GM19025 (cell line): ENCODE data around the gene RTN4RL1.

Source experiments
- ATAC-seq: cut with Tn5 transposase; IDR thresholded peaks from one replicate; pipeline ENCODE4 v1.9.1; 2021; ENCODE audit warnings: mild to moderate bottlenecking, low read depth, moderate library complexity; ENCODE audit not compliant: unreplicated experiment

The RTN4RL1 gene

DNA sequence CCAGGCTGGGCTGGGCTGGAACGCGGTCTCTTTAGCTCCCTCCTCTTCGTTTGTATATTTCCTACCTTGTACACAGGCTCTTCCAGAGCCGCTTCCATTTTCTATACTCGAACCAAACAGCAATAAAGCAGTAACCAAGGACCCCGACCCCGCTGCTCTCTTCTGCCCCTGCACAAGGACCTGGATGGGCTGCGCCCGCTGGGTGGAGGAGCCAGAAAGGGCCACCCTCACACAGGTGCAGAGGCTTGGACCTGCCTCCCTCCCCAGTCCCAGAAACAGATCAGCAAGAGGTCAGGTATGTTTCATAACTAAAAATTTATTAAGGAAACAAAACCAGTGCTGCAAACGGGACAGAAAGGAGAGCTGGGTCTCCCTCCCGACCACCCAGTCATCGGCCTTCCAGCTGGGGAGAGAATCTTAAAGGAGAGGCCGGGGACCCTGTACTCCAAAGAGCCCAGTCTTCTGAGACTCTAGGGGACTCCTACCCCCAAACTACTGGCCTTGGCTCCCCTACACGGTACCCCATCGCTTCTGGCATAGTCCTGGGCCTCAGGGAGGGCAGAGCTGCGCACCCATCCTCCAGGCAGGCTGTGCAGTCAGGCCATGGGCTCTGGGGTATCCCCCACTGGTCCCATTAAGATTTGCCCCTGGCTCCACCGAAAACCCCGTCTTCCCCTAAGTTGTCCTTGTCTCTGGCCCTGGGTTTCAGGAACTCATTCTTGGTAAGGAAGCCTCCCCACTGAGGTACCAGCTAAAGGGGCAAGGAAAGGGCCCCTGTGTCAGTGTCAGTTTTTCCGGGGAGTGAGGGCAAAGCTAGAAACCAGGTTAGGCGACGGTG, 34.6 kb upstream of the RTN4RL1 start:
- no peak for ATAC-seq

DNA sequence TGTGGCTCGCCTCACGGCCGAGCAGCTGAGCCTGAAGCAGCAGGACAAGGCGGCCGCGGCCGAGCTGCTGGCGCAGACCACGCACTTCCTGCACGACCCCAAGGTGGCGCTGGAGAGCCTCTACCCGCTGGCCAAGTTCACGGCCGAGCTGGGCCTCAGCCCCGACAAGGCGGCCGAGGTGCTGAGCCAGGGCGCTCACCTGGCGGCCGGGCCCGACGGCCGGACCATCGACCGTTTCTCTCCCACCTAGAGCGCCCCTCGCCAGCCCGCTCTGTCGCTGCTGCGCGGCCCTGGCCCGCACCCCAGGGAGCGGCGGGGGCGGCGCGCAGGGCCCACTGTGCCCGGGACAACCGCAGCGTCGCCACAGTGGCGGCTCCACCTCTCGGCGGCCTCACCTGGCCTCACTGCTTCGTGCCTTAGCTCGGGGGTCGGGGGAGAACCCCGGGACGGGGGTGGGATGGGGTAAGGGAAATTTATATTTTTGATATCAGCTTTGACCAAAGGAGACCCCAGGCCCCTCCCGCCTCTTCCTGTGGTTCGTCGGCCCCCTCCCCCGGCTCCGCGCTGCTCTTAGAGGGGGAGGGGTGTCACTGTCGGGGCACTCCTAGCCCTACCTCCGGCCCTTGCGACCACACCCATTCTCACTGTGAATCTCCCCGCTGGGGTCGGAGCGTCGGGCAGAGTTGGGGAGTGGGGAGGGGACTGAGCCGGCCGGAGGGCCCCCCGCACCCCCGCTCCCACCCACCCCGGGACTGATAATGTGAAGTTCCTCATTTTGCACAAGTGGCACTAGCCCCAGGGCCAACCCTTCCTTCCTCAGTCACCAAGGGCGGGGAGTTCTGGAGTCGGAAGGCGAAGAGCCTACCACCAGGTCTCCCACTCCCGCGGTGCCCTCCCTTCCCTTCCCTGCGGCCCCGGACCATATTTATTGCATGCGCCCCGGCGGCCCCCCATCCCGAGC, 33.7 kb upstream of the RTN4RL1 start:
- no peak for ATAC-seq

DNA sequence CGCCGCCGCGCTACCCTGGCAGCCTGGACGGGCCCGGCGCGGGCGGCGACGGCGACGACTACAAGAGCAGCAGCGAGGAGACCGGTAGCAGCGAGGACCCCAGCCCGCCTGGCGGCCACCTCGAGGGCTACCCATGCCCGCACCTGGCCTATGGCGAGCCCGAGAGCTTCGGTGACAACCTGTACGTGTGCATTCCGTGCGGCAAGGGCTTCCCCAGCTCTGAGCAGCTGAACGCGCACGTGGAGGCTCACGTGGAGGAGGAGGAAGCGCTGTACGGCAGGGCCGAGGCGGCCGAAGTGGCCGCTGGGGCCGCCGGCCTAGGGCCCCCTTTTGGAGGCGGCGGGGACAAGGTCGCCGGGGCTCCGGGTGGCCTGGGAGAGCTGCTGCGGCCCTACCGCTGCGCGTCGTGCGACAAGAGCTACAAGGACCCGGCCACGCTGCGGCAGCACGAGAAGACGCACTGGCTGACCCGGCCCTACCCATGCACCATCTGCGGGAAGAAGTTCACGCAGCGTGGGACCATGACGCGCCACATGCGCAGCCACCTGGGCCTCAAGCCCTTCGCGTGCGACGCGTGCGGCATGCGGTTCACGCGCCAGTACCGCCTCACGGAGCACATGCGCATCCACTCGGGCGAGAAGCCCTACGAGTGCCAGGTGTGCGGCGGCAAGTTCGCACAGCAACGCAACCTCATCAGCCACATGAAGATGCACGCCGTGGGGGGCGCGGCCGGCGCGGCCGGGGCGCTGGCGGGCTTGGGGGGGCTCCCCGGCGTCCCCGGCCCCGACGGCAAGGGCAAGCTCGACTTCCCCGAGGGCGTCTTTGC, 32.8 kb upstream of the RTN4RL1 start:
- no peak for ATAC-seq

DNA sequence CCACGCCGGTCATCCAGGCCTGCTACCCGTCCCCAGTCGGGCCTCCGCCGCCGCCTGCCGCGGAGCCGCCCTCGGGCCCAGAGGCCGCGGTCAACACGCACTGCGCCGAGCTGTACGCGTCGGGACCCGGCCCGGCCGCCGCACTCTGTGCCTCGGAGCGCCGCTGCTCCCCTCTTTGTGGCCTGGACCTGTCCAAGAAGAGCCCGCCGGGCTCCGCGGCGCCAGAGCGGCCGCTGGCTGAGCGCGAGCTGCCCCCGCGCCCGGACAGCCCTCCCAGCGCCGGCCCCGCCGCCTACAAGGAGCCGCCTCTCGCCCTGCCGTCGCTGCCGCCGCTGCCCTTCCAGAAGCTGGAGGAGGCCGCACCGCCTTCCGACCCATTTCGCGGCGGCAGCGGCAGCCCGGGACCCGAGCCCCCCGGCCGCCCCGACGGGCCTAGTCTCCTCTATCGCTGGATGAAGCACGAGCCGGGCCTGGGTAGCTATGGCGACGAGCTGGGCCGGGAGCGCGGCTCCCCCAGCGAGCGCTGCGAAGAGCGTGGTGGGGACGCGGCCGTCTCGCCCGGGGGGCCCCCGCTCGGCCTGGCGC, 32.1 kb upstream of the RTN4RL1 start:
- ATAC-seq = no peak

DNA sequence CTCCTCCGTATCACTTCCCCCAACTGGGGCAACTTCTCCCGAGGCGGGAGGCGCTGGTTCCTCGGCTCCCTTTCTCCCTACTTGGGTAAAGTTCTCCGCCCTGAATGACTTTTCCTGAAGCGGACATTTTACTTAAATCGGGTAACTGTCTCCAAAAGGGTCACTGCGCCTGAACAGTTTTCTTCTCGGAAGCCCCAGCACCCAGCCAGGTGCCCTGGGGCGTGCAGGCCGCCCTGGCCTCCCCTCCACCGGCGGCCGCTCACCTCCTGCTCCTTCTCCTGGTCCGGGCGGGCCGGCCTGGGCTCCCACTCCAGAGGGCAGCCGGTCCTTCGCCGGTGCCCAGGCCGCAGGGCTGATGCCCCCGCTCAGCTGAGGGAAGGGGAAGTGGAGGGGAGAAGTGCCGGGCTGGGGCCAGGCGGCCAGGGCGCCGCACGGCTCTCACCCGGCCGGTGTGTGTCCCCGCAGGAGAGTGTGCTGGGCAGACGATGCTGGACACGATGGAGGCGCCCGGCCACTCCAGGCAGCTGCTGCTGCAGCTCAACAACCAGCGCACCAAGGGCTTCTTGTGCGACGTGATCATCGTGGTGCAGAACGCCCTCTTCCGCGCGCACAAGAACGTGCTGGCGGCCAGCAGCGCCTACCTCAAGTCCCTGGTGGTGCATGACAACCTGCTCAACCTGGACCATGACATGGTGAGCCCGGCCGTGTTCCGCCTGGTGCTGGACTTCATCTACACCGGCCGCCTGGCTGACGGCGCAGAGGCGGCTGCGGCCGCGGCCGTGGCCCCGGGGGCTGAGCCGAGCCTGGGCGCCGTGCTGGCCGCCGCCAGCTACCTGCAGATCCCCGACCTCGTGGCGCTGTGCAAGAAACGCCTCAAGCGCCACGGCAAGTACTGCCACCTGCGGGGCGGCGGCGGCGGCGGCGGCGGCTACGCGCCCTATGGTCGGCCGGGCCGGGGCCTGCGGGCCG, 31.4 kb upstream of the RTN4RL1 start:
- ATAC-seq = no peak

DNA sequence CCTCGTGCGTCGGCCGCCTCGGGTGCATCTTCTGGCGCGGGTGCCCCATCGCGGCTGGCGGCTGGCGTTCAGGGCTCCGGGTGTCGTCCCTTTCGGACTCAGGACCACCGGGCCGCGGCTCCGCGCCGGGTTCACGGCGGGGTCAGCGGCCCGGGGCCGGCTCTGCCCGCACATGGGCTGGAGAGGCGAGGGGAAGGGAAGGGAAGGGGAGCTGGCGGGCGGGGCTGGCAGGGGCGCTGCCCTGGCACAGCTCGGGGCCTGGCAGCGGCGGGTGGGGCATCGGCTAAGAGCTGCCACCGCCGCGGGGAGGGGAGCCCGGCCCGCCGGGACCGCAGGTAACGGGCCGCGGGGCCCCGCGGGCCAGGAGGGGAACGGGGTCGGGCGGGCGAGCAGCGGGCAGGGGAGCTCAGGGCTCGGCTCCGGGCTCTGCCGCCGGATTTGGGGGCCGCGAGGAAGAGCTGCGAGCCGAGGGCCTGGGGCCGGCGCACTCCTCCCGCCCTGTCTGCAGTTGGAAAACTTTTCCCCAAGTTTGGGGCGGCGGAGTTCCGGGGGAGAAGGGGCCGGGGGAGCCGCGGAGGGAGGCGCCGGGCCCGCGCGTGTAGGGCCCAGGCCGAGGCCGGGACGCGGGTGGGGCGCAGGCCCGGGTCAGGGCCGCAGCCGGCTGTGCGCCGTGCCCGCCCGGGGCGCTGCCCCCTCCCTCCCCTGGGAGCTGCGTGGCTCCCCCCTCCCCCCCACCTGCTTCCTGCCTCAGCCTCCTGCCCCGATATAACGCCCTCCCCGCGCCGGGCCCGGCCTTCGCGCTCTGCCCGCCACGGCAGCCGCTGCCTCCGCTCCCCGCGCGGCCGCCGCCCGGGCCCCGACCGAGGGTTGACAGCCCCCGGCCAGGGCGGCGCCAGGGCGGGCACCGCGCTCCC, 30.4 kb upstream of the RTN4RL1 start:
- no peak for ATAC-seq

DNA sequence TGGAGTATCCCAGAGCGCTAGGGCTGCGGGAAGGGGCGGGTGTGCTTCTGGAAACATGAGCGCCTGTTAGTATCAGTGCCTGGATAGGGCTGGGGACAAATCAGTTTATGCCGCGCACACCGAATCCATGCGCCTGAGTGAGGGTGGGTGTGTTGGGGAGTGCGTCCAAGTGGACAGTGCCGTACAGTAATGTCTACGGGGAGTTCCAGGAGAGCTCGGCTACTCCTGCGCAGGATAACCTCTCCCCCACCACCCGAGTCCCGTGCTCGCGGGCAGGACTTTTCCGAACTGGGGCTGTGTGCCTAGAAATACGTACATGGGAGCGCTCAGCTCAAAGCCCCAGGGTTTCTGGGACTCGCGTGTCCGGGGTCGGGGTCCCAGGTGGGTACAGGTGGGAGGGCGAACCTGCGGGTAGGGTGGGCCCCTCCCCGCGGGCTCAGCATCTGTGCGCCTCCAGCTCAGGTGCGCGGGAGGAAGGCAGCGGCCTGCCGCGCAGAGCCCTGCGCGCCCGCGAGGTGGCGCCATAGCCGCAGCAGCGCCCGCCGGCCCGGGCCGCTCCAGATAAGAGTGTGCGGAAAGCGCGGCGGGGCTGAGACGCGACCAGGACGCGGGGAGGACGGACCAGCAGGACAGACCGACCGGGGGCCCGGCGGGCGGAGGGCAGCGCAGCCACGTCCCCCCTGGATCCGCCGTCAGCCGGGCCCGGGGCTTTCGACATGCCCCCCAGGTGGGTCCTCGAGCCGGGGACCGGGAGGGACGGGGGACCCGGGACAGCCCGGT, 29.6 kb upstream of the RTN4RL1 start, which contains the start of gene HIC1:
Gene HIC1 (plus strand): TSS at position 592 of the 780 bp plus-strand sequence. CDS start 1,588 bp downstream, outside the sequence.
- ATAC-seq = no peak

DNA sequence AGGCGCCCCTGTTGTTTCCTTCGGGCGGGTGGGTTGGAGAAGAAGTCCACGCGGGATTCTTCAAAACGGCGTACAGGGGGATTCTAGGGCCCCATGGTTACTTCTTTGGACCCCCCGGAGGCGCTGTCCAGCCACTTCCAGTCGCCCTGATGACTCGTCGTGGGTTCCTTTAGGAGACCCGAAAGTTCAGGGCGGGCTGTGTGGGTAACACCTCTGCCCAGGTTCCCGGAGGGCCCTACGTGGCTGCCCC, 29.1 kb upstream of the RTN4RL1 start:
- ATAC-seq = no peak

DNA sequence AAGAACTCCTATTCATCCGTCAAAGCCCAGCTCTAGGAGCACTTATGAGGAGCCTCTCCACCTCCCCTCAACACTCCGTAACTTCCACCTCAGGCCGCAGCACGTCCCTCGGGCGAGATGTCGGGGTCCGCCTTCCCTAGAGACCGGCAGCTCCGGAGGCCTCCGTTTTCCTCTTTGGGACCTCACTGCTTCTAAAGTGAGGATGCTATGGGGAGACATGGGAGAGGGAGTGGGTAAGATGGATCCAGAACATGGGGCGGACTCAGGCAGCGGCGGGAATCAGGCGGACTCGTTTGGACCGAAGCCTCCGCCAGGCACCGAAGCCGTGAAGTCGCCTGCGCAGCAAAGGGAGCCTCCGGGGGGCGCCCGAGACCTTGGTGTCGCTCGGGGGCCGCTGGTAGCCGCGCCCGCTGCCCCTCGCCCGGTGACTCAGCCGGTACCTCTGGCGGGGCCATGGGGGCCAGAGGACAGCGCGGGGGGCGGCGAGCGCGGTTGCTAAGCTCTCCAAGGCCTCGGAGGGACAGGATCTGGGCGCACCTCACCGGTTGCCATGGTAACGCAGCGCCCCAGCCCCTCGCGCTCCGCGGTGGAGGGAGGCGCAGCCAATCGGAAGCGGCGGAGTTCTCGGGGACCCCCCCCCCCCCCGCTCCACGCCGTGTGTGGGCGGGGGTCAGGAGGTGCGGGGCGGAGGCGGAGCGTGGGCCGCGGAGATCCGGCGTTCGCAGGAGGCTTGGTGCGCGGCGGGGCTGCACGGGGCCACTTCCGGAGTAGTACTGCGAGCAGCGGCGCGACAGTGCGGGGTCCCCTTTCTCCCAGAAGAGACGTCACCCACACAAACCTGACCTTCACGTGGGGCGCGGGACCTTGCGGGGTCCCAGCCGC, 28.5 kb upstream of the RTN4RL1 start:
- no peak for ATAC-seq

DNA sequence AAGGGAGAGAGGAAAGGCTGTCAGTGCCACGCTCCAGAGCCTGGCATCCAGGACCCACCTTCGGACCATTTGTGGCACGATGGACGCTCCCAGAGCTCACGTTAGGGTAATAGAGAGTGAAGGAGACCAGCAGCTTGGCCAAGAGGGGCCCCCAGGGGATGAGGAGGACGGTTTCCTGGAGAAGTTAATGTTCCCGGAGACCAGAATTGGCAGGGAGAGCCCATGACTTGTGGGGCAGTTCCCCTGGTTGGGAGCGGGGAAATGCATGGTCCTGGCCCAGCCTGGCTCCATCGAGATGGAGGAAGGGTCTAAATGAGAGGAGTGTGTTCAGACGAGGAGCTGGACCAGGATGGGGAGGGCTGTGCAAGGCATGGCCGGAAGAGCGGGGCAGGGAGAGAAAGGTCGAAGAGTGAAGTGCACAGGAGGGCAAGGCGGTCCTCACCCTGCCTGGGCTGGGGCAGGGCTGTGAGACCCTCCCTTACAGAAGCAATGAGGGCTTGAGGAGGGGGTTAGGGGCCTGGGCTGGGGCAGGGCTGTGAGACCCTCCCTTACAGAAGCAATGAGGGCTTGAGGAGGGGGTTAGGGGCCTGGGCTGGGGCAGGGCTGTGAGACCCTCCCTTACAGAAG, 26.9 kb upstream of the RTN4RL1 start:
- no peak for ATAC-seq

DNA sequence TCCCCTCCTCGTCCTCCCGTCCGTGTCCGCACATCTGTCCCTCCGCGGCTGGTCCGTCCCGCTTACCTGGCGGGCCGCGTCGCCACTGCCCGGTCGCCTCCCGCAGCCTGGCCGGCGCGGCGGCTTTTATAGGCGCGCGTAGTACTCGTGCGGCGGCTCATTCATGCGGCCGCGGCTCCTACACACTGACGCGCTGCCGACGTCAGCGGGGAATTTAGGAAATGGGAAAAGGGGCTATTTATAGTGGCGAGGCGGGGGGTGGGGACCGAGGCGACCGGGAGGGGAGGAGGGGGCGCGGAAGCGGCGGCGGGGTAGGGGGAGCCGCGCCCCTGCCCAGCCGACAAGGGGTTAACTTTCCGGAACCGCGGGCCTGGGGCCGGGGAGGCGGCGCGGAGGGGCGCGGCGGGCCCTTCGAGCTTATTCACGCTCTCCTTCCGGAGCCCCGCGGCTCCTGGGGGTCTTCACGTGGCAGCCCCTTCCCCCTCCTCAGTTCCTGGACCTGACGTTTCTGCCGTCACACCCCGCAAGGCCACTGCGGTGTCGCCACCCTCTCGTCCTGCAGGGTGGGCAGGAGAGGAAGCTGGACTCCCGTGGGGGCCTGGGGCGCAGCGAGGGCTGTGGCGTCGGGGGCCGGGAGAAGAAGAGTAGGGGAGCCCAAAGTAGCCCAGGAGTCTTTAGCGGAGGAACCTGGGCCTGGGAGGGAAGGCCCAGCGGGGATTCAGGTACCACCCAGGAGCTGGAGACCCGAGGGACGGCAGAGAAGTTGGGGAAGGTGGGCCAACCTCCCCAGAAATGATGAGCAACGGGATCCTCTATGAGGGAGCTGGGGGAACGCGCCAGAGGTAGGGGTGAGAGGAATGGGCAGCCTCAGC, 26.2 kb upstream of the RTN4RL1 start:
- ATAC-seq = no peak

DNA sequence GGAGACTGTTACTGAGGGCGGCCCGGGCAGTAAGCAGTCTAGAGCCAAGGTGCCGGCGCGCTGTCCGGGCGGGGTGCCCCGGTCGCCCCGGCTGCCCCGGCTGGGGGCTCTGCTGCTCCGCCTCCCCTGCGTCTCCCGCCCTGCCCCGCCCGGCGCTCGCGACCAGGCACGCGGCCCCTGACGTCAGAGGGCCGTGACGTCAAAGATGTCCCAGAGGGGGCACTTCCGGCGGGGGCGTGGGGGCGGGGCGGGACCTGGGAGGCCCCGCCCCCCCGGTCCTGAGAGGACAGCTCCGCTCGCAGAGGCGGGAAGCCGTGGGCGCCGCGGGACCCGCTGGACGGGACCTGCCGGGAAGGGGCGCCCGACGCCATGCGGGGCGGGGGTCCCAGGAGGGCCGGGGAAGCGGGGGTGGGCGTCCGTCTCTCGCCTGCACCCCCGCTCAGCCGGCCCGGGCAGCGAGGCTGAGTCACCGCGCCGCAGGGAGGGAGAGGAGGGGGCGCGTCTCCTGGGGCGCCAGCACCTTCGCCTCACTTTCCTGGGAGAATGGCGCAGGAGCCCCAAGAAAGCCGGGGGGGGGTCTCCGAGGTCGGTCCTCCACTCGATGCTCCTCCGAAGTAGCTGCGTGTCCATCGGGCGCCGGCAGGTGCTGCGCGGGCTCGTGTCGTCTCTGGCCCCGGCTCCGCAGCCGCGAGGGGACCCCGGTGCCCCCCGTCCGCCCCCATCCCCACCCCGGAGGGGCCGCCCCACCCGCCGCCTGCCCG, 25.3 kb upstream of the RTN4RL1 start:
- peak; percentile 19 for ATAC-seq

DNA sequence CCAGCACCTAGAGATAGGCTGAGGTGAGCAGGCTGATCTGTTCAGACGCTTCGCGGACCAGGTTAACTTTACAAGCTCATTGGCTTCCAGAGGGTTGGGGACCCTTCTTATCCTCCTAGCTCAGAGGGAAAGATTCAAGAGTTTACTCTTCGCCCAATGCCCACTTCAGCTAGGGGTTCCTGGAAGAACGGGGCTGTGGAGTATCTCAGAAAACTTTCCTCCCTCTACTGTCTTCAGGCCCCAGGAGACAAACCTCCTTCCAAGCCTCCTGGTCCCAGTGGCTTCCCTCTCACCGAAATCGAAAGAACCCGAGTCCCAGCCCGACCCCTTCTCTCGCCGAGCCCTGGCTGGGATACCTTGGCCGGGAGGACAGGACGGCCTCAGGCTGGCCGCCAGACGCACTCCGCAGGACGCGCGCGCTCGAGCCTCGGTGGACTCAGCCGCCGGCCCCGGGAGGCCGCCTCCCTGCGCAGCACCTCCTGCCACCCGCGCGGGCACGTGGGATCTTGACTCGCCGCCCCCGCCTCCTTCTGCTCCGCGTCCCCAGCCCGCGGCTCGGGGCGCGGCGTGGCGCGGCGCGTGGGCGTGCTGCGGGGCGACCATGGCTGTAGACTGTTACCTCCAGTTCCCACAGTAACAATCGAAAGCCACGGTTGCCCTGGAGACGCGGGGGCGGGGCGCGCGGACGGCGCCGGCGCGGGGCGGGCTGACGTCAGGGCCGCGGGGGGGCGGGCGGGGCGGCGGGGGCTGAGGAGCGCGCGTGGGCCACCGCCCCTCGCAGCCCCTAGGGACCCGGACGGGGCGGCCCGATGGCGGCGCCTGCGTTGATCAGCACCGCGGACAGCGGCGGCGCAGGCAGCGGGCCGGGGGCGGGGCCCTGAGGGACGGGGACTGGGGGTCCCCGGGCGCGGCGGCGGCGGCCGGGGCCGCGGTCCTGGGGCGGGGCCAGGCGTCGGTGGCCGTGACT, 24.5 kb upstream of the RTN4RL1 start:
- ATAC-seq = peak; percentile 60
